Astrocyte of the spinal cord (primary cell): ENCODE data around the gene ARHGEF16.

Experiments used
- DNase-seq: peaks from one replicate; pipeline ENCODE4 v3.0.0; 2011; ENCODE audit warnings: low read depth, low spot score
- H3K4me3 ChIP-seq: 2 replicates; pipeline ENCODE4 v1.5.1; 2011; ENCODE audit warnings: low read depth, mild to moderate bottlenecking, low read length, moderate library complexity
- CTCF ChIP-seq: IDR thresholded peaks from 2 replicates; pipeline ENCODE4 v1.5.1; 2012; ENCODE audit warnings: low read depth, mild to moderate bottlenecking, low read length, inconsistent platforms
- in situ Hi-C: cut with HindIII; loops from 2 replicates; pipeline ENCODE4 v1.10.0; 2017; ENCODE audit warnings: low sequenced_read_pairs

ARHGEF16 gene

GRCh38 chr1:3415260-3416090, 39.0 kb upstream of the ARHGEF16 start:
- no peak for TF ChIP-seq CTCF
- H3K4me3 ChIP-seq, result no peak overlapping the region
- in situ Hi-C loops, result loop anchor here (25.0 kb wide), 1 partner anchor 353 kb away; the partner anchor contains the start of gene PRDM16
- DNase-seq, result no peak

GRCh38 chr1:3417082-3417739, 37.3 kb upstream of the ARHGEF16 start:
- peak; percentile 29 for TF ChIP-seq CTCF
- in situ Hi-C loops, result loop anchor here (25.0 kb wide), 1 partner anchor 355 kb away; the partner anchor contains the start of gene PRDM16
- H3K4me3 ChIP-seq, result no peak overlapping the region
- no peak for DNase-seq

GRCh38 chr1:3417934-3418333, 36.5 kb upstream of the ARHGEF16 start:
- in situ Hi-C loops, result loop anchor here (25.0 kb wide), 1 partner anchor 356 kb away; the partner anchor contains the start of gene PRDM16
- no peak for DNase-seq
- TF ChIP-seq CTCF, result no peak
- no peak overlapping the region for H3K4me3 ChIP-seq

- DNase-seq, result no peak
- in situ Hi-C loops, result loop anchor here (25.0 kb wide), 1 partner anchor 356 kb away; the partner anchor contains the start of gene PRDM16
- no peak overlapping the region for H3K4me3 ChIP-seq
- no peak for TF ChIP-seq CTCF
Observed at GRCh38 chr1:3418600-3418999, 35.9 kb upstream of the ARHGEF16 start.

GRCh38 chr1:3419415-3420204, 34.9 kb upstream of the ARHGEF16 start:
- no peak for TF ChIP-seq CTCF
- in situ Hi-C loops, result loop anchor here (25.0 kb wide), 1 partner anchor 357 kb away; the partner anchor contains the start of gene PRDM16
- no peak overlapping the region for H3K4me3 ChIP-seq
- DNase-seq, result no peak
